Posterior cingulate gyrus (tissue), 11 donors: ENCODE results near the gene HNF4A.
"Not testable (repeated sequence)": the region's sequence is repeated elsewhere in the genome, so short reads cannot be mapped to it uniquely, and the experiment has no call there.

ENCODE experiments used
- DNase-seq, 10 donors: peaks; one replicate each; pipeline versions ENCODE4 v3.0.0 to v3.0.0-alpha.2; 2020 to 2021; ENCODE audit warnings: mixed read lengths in 3 of 10
- intact Hi-C: fragments of 100-400 bp; cut with DNase I; formaldehyde crosslinking; loops from one replicate; pipeline ENCODE4 v1.15.1; 2023

Gene HNF4A

DNA sequence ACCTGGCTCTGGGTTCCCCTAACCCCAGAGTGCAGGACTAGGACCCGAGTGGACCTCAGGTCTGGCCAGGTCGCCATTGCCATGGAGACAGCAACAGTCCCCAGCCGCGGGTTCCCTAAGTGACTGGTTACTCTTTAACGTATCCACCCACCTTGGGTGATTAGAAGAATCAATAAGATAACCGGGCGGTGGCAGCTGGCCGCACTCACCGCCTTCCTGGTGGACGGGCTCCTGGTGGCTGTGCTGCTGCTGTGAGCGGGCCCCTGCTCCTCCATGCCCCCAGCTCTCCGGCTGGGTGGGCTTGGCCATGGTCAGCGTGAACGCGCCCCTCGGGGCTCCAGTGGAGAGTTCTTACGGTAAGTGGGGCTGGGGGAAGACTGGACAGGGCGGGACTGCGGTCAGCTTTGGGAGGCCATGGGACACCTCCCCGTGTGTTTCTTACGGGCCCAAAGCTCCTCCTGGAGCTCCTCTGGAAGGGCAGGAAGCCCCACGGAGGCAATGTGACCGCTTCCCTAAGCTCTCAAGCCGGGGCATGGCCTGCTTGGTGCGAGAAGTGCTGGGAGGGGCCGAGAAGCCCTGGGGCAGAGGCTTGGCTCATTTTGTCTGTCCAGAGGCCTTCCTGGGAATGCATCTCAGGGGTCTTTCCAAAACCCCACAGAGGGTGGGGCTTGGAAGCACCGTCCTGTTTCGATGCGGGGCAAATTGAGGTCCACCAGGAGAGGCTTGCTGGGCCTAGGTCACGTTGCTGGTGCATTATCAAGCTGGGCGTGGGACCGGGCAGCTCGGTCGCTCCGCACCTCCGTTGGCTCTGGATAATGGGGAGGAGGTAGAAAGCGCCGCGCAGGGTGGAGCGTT, at the start of gene HNF4A:
HNF4A (plus strand) TSS at position 202 of the 855 bp plus-strand sequence; CDS start at position 308, 106 bp downstream.
- peak in 1 of 10 donors; percentile 72 for DNase-seq
- intact Hi-C loops = no loop called here

DNA sequence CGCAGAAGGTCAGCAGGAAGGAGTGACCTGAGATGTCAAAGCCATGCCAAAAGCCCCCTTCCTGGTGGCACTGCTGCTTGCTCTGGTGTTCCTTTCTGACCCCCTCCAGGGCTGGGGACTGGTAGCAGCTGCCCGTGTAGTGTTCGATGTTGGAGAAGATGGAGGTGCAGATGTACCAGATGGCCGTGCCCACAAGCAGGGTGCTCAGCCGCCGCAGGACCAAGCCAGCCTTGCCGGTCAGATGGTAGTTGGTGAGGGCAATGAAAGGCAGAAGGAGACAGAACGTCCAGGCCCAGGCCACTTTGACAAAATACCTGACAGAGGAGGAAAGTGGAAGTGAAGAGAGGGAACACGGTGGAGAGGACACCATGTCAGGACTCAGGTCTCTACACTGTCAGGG, 48.6 kb upstream of the HNF4A start:
- DNase-seq = no peak
- intact Hi-C loops = no loop called here

DNA sequence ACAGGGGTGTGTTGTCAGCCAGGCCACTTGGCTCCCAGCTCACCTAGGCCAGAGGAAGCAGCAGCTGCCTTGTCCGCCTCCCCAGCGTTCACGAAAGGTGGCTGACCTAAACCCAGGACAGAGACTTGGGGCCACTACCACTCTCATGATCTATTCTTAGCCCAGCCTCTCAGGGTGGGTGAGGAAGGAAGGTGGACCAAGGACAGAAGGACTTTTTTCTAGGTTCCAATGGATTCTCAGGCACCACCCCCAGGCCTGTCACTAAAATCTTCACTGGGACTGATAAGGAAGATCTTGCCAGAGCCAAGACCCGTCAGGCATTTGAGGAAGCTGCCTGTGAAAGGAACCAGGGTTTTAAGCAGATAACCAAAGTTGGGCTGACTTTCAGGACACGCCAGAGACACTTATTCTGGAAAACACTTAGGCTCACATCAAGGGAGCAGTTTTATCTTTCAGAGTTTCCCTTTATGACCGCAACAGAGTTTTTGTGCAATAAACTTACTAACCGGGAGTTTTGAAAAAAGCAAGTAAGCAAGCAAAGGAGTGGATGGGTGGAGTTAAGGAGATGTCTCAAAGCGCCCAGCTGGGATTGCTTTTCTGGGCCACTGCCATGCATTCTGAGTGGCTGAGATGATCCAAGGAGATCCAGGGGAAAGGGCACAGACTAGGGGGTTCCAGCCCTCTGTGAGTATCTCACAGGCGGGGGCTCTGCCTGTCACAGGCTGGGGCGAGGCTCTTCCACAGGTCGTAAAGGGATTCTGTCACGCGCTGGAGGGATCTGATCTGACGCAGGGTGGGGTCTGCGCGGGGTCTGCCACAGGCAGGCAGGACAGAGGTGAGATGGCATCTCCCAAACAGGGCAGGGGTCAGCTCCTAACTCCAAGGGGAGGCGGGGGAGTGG, 45.5 kb upstream of the HNF4A start:
- peak in 1 of 10 donors; percentile 59 for DNase-seq
- intact Hi-C loops = loop anchor here (2.0 kb wide), 1 partner anchor 193 kb away; no protein-coding TSS in a partner anchor

DNA sequence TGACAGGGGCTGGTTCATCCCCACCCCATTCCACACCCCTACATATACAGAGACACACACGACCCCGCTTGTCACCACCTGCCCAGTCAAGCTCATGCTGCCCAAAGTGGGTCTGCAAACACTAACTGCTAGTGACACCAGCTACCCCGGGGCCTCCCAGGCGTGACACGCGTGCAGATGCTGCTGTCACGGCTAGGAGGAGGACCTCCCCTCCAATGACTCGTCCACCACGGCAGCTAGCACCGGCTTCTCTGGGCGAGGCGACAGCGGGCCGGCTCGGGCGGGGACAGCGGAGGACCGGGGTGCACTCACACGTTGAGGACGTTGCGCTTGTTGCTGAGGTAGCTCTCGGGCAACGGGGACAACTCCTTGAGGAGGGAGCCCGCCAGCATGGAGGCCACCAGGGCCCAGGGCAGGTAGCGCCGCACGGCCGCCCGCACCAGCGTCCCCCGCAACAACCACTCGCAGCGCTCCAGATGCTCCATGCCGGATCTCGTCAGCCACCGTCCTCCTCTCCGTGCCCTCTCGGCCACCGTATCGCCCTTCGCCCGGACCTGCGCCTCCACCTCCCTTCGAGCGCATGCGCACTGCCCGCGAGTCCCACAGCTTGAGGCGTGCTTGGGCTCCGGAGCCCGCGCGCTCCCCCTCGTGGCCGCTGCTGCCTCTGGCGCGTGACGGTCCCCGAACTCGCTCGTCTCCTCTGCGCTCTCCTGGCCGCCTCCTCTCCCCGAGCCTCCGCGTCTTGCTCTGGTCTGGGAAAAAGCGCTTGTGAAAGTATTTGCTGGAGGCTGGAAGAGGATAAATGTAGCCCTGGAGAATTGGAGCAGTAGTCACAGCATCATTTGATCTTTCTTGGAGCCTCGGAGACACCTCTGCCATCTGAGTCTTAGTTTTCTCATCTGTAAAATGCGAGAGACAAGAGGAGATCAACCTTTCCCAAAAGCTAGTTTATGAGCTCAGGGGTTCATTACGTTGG, 44.5 kb upstream of the HNF4A start, which contains the start of gene FITM2:
FITM2 (minus strand) TSS at position 539 of the 976 bp plus-strand sequence; CDS start at position 485, 54 bp downstream.
- DNase-seq = peak; percentile 96 to 99 (median 98)
- intact Hi-C loops = loop anchor here (1.0 to 2.0 kb wide), 2 partner anchors 96 to 194 kb away; no protein-coding TSS in a partner anchor

- no peak for DNase-seq
- intact Hi-C loops = no loop called here
These were observed 40.6 kb upstream of the HNF4A start for GRCh38 chr20:44314870-44315269.

- DNase-seq = no peak
- intact Hi-C loops = no loop called here
These were observed 35.6 kb upstream of the HNF4A start for GRCh38 chr20:44319839-44320422.

- no peak for DNase-seq
- intact Hi-C loops = no loop called here
These were observed 31.2 kb upstream of the HNF4A start for GRCh38 chr20:44324343-44324742.

DNA sequence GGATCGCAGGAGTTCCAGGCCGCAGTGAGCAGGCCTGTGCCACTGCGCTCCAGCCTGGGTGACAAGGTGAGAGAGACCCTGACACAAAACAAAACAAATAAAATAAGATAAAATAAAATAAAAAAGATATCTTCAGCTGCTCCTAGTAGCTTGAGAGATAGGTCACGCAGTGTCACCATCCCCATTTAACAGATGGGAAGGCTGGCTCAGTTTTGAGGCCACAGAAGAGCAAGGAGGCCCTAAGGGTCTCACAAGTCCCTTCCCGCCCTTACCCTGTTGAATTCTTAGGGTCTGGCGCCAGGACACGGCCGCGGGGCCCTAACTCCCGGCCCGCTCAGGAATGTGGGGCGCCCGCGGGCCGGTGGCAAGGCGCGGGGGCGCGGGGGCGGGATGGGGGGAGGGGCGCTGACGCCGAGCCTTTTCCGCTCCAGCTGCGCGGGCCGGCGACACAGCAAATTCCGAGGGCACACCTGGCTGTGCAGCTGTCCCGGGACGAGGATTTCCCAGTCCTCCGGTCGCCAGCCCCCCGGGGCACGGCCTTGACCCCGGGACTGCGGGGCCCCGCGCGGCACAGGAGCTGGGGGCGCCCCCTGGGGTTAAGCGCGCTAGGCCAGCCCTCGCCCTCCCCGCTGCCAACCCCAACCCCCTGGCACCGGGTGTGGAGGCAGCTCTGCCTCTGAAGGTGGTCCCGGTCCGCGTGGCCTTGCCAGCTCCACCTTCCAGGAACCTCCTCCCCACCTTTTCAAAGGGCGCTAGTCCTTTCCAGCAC, 28.9 kb upstream of the HNF4A start:
- intact Hi-C loops = no loop called here
- DNase-seq = peak in 1 of 10 donors; percentile 67

GRCh38 chr20:44327748-44328147, 27.8 kb upstream of the HNF4A start:
- peak in 1 of 10 donors; percentile 62 for DNase-seq
- intact Hi-C loops = not testable (repeated sequence)

DNA sequence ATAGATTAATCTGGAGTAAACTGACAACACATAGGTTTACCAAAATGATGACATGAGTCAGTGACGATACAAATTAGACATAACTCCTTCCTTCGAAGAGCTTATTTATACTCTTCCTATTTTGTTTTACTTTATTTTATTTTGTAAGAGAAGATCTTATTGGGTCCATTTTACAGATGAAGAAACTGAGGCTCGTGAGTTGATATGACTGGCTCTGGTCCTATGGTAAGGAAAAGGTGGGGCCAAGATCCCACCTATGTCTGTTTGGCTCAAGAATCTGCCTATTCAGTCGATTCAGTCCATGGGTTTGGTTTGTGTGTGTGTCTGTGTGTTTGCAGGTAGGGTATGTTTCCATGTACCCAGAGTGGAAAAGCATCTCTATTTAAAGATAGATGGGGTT, 27.1 kb upstream of the HNF4A start:
- no peak for DNase-seq
- intact Hi-C loops = no loop called here

GRCh38 chr20:44331201-44331600, 24.3 kb upstream of the HNF4A start:
- intact Hi-C loops = no loop called here
- DNase-seq = no peak

- intact Hi-C loops = no loop called here
- DNase-seq = peak in 1 of 10 donors; percentile 61
These were observed 21.2 kb upstream of the HNF4A start for GRCh38 chr20:44334306-44334705.

GRCh38 chr20:44334709-44335108, 20.8 kb upstream of the HNF4A start:
- intact Hi-C loops = no loop called here
- no peak for DNase-seq

DNA sequence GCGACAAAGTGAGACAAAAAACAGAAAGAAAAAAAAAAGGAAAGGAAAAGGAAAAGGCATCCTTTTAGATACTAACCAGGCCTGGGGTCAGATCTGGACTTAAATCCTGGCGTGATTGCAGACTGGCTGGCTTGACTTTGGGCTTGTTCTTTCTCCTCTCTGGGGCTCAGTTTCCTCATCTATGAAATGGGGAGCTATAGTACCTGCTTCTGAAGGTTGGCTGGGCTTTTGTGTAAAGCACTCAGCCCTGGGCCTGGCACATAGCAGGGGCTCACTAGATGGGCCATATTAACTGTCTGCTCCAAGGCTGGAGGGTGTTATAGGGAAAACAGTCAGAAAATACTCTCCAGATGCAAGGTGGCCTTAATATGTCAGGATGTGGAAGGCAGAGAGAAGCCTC, 19.8 kb upstream of the HNF4A start:
- intact Hi-C loops = no loop called here
- no peak for DNase-seq

DNA sequence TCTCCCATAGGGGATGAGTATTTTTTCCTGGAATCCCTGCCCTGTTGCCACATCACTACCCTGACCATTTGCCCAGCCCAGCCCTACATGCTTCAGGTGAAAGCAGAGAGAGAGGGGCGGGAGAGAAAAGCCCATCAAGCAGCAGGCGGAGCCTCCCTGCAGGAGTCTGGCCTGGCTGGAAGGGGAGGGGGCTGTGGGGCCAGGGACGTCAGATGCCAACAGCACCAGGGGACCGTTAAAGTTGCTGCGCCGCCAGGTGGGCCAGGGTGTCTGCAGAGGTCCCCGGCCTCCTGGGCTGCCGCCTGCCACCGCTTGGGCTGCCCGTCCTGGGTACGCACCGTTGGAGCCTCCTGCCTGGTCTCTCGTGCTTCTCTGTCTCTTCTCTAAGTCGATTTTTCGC, 19.4 kb upstream of the HNF4A start:
- peak in 1 of 10 donors; percentile 71 for DNase-seq
- intact Hi-C loops = no loop called here

DNA sequence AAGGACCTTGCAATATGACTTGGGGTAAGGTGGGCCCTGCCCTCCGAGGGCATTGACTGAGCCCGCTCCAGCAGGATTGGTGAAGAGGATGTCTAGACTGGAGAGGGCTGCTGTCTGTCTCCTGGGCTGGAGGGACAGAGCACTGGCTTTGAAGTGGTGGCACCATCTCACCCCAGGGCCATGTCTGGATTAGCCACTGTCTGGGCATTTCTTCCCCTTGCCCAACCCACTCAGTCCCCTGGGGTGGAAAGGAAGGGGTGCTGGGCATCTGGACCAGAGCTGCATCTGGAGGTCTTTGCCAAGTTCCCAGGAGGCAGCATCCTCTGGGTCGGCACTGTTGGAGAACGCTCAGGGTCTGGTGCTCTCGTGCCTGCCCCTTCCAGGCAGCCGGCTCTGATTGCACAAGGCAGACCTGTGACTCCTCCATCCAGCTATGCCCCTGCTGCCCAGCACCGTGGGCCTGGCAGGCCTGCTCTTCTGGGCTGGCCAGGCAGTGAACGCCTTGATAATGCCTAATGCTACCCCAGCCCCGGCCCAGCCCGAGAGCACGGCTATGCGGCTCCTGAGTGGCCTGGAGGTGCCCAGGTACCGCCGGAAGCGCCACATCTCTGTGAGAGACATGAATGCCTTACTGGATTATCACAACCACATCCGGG, 18.6 kb upstream of the HNF4A start, which contains the start of gene R3HDML:
R3HDML (plus strand) TSS at position 319 of the 656 bp plus-strand sequence; CDS start at position 434, 115 bp downstream.
- DNase-seq = peak in 1 of 10 donors; percentile 82
- intact Hi-C loops = no loop called here

GRCh38 chr20:44342248-44342647, 13.3 kb upstream of the HNF4A start:
- intact Hi-C loops = no loop called here
- no peak for DNase-seq

DNA sequence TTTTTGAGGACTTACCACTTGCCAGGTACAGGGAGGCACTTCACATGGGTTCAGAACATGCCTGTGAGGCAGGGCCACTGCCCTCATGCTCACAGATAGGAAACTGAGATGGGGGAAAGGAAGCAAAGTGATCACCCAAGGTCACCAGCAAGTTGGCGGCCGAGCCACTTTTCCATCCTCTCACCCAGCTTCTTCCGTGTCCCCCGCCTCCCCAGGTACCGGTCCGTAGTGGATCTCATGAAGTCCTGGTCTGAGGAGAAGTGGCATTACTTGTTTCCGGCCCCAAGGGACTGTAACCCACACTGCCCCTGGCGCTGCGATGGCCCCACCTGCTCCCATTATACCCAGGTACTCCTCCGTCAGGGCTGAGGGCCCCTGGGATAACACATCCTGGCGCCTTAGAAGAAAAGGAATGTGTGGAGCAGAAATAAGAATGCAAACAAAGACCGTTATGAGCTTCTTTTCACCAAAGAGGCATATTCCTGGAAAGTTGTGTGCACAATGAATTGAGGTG, 12.3 kb upstream of the HNF4A start:
- DNase-seq = peak in 1 of 10 donors; percentile 67
- intact Hi-C loops = no loop called here
